HUES48 (cell line): ENCODE measurements around the gene FZD2.
"Not testable (repeated sequence)": the region's sequence is repeated elsewhere in the genome, so short reads cannot be mapped to it uniquely, and the experiment has no call there.

Source experiments
- H3K27ac ChIP-seq: one replicate; pipeline ENCODE4 v1.7.0; 2013; ENCODE audit warnings: low read depth, low read length, inconsistent platforms
- H3K27me3 ChIP-seq: 2 replicates; pipeline ENCODE4 v1.6.1; 2013; ENCODE audit warnings: mild to moderate bottlenecking, low read length; ENCODE audit not compliant: control insufficient read depth, insufficient read depth
- H3K36me3 ChIP-seq: 2 replicates; pipeline ENCODE4 v1.6.1; 2013; ENCODE audit warnings: low read length; ENCODE audit not compliant: control insufficient read depth, insufficient read depth
- H3K4me1 ChIP-seq: 2 replicates; pipeline ENCODE4 v1.6.1; 2013; ENCODE audit warnings: mild to moderate bottlenecking, low read length; ENCODE audit not compliant: control insufficient read depth, insufficient read depth
- H3K4me3 ChIP-seq: 2 replicates; pipeline ENCODE4 v1.5.1; 2013; ENCODE audit warnings: mild to moderate bottlenecking, low read depth, low read length
- H3K9ac ChIP-seq: 2 replicates; pipeline ENCODE4 v1.6.1; 2013; ENCODE audit warnings: mild to moderate bottlenecking, low read depth, low read length, moderate library complexity
- H3K9me3 ChIP-seq: 2 replicates; pipeline ENCODE4 v1.6.1; 2013; ENCODE audit warnings: low read length; ENCODE audit not compliant: control insufficient read depth, insufficient read depth

Gene FZD2

DNA sequence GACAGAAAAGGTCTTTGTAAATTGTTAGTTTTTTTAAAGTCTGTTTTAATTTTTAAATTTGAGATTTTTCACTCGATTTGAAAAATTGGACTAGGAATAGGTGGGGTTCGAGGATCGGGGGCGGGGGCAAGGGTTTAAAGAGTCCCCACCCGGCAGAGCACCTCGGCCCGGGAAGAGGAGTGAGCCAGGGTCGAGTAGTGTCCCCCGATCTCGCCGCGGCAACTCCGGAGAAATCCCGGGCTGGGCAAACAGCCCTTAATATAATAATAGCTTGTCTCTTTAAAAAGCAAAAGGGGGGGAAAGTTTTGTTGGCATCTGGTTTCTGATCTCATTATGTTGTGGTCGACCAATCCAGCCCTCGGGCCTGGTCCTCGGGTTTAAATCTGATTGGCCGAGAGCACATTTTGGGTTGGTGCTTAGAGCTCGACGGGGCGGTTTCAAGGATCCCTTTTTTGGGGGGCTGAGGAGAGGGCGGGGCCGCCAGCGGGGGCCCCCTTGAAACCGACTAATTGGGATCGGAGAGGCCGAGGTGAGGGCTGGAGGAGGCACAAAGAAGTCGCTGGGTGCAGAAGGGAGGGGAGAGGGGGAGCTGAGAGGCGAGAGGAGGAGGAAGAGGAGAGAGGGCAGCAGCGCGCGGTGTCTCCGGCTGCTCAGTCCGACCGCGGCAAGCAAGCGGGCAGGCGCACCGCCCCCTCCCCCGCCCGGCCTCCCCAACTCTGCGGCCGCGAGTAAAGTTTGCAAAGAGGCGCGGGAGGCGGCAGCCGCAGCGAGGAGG, at the start of gene FZD2:
Gene FZD2 (plus strand): TSS at position 653 of the 775 bp plus-strand sequence. CDS start 205 bp downstream, outside the sequence.
- Histone ChIP-seq H3K4me1 (peaks cover 40% of the 10 kb centered on the region), H3K27ac (peak within 1 kb of the TSS; percentile 99), H3K36me3 (no peaks in the 10 kb centered on the region), H3K27me3 (peaks cover 53% of the 10 kb centered on the region), H3K9me3 (no peaks in the 10 kb centered on the region), H3K9ac (peak within 1 kb of the TSS; percentile 67), H3K4me3 (peak within 1 kb of the TSS; percentile 80)

DNA sequence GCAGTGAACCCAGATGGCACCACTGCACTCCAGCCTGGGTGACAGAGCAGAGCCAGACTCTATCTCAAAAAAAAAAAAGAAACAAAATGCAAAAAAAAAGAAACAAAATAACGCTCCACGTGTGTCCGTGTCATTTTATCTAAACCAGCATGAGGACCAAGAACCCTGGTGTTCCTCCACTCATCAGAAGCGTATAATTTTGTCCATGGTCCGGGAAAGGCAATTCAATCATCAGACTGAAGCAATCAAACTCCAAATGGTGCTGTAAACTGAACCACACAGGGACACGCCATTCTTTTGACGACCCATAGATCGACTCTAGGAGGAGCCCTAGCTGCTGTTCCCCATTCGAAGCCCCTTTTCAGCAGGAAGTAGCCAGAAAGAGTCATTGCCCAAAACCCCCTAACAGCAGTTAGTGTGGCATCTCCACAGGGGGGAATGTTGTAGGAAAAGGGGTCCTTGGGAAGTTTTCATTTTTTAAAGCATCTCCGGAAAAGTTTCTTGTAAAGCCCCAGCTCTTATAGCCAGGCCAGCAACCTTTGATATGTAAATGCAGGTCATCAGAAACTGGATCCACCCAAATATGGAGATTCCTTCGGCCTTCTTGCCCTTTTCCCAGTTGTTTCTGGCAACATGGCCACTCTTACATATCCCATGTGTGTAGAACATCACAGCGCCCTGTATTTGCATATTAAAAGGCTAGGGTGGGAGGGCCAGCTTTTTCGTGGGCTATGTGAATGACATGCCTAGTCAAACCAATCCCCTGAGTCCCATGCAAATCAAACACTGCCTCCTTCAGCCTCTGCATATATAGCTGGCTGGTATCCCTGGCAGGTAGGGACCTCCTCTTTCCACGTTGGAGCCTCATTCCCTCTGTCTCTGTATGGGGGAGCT, 45.8 kb upstream of the FZD2 start:
- H3K4me3 ChIP-seq: peak overlapping the region; percentile 28; the same call in 1 of the 2 replicates
- H3K9me3 ChIP-seq, H3K27me3 ChIP-seq, H3K36me3 ChIP-seq: not testable (repeated sequence)
- H3K4me1 ChIP-seq: peaks cover 11% of the 10 kb centered on the region
- H3K9ac ChIP-seq: peak overlapping the region; percentile 53
- H3K27ac ChIP-seq: peak overlapping the region; percentile 94

DNA sequence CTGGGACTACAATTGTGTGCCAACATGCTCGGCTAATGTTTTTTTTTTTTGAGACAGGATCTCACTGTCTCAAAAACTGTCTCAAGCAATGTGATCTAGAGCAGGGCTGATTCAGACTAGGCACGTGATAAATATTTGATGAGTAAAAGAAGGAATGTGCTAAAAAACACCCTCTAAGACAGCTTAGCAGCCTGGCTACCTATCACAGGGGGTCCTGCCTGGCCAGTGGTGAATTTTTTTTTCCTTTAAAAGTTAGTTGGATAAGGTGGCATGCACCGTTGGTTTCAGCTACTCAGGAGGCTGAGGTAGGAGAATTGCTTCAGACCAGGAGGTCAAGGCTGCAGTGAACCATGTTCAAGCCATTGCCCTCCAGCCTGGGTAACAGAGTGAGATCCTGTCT, 39.3 kb upstream of the FZD2 start:
- Histone ChIP-seq H3K27me3 (no peaks in the 10 kb centered on the region), H3K4me3 (no peak overlapping the region), H3K9ac (no peak overlapping the region), H3K4me1 (no peaks in the 10 kb centered on the region), H3K9me3 (no peaks in the 10 kb centered on the region), H3K36me3 (no peaks in the 10 kb centered on the region), H3K27ac (no peak overlapping the region)

DNA sequence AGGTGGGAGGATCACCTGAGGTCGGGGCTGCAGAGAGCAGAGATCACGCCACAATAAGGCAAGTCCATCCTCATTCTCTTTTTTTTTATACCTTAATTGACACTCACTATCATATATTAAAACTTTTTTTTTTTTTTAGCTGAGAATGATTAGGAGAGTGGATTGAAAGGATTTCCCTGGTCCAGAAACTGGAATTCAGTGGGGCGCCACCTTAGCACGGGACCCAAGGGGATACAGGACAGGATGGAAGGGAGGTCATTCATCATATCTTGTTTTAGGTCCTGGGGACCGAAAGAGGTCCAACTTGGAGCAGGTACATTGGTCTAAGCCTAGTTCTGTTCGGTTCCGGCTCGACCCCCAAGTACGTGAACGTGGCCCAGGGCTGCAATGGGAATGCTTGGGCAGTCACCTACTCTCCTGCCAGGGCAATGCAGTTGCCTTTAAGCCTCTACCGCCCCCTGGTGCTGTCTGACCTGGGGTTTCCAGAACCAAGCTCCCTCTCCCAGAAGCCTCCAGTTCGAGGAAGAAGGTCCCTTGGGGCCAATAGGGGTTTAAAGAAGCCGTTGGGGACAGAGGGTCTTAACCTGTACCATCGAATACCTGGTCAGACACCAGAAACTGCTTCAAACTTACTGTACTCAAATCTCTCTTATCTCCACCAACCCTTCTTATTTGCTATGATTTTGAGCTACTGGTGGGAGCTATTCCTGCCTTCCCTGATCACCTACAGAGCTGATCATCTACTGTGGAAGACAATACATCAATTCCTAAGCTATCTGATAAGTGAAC, 34.2 kb upstream of the FZD2 start:
- no peak overlapping the region for H3K27ac ChIP-seq
- peaks cover 11% of the 10 kb centered on the region for H3K9me3 ChIP-seq
- no peak overlapping the region for H3K9ac ChIP-seq
- H3K27me3 ChIP-seq: no peaks in the 10 kb centered on the region
- no peak overlapping the region for H3K4me3 ChIP-seq
- H3K36me3 ChIP-seq: no peaks in the 10 kb centered on the region
- no peaks in the 10 kb centered on the region for H3K4me1 ChIP-seq

DNA sequence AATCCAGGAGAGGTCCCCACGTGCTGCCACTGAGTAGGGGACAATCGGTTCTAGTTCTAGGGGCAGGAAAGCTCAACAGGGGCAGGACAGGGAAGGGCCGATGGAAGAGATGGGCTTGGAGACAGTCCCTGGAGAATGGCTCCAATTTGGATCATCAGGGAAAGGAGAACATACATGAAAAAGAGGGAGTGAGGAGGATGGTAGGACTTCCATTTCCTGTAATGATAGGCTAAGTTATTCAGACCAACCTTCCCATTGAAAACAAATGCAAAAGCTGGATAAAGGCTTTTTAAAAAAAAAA, 33.7 kb upstream of the FZD2 start:
- Histone ChIP-seq H3K4me3 (no peak overlapping the region), H3K9me3 (peaks cover 11% of the 10 kb centered on the region), H3K9ac (no peak overlapping the region), H3K27ac (no peak overlapping the region), H3K4me1 (no peaks in the 10 kb centered on the region), H3K36me3 (no peaks in the 10 kb centered on the region), H3K27me3 (no peaks in the 10 kb centered on the region)

DNA sequence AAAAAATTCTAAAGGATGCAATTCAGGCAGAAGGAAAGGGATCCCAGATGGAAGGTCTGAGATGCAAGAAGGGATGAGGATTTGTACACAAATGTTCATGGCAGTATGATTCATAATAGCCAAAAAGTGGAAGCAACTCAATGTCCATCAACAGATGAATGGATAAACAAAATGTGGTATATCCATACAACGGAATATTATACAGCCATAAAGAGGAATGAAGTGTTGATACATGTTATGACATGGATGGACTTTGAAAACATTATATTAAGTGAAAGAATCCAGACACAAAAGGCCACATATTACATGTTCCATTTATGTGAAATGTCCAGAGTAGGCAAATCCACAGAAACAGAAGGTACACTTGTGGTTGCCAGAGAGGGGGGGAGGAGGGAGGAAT, 30.2 kb upstream of the FZD2 start:
- Histone ChIP-seq H3K27me3 (no peaks in the 10 kb centered on the region), H3K9ac (no peak overlapping the region), H3K4me1 (no peaks in the 10 kb centered on the region), H3K27ac (no peak overlapping the region), H3K4me3 (no peak overlapping the region), H3K36me3 (no peaks in the 10 kb centered on the region), H3K9me3 (peaks cover 11% of the 10 kb centered on the region)

DNA sequence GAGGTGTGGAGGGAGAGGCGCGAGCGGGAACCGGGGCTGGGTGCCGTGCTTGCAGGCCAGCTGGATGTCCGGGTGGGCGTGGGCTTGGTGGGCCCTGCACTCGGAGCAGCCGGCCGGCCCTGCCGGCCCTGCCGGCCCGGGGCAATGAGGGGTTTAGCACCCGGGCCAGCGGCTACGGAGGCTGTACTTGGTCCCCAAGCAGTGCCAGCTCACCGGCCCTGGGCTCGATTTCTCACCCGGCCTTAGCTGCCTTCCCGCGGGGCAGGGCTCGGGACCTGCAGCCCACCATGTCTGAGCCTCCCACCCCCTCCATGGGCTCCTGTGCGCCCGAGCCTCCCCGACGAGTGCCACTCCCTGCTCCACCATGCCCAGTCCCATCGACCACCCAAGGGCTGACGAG, 29.3 kb upstream of the FZD2 start:
- Histone ChIP-seq H3K27me3 (no peaks in the 10 kb centered on the region), H3K4me1 (no peaks in the 10 kb centered on the region), H3K36me3 (no peaks in the 10 kb centered on the region), H3K9ac (no peak overlapping the region), H3K4me3 (no peak overlapping the region), H3K27ac (no peak overlapping the region), H3K9me3 (peaks cover 11% of the 10 kb centered on the region)

DNA sequence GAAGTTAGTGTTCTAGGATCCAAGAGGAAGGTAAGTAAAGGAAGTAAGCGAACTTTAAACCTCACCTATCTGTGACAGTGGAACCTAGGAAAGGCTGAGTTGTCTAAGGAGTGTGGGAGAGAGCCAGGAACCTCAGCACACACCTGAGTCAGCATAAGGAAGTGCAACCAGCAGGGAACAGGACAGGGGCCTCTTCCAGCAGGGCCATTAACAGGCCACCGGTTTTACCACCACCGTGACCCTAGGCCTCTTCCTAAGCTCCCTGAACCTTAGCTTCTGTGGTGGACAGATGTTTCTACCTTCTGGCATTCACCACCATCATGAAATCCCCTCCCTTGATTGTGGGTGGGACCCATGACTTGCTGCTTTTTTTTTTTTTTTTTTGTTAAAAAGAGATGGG, 27.4 kb upstream of the FZD2 start:
- peaks cover 11% of the 10 kb centered on the region for H3K9me3 ChIP-seq
- no peak overlapping the region for H3K27ac ChIP-seq
- H3K27me3 ChIP-seq: peaks cover 8% of the 10 kb centered on the region
- H3K4me3 ChIP-seq: no peak overlapping the region
- H3K9ac ChIP-seq: no peak overlapping the region
- no peaks in the 10 kb centered on the region for H3K36me3 ChIP-seq
- H3K4me1 ChIP-seq: peaks cover 5% of the 10 kb centered on the region

DNA sequence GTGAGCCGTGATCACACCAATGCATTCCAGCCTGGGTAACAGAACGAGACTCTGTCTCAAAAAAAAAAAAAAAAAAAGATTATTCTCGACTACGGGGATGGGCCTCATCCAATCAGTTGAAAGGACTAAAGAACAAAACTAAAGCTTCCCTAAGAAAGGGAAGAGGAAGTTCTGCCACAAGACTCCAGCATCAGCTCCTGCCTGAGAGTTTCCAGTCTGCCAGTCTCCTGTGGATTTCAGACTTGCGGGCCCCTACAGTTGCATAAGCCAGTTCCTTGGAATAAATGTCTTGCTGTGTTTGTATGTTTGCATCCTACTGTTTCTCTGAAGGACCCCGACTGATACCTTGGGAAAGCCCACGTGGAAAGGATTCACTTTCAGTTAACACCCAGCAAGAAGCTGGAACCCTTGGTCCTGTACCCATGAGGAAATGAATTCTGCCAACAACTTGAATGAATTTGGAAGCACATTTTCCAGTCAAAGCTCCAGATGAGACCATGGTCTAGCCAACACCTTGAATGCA, 26.3 kb upstream of the FZD2 start:
- Histone ChIP-seq H3K36me3 (no peaks in the 10 kb centered on the region), H3K27me3 (peaks cover 15% of the 10 kb centered on the region), H3K27ac (no peak overlapping the region), H3K4me1 (peaks cover 6% of the 10 kb centered on the region), H3K9me3 (peaks cover 11% of the 10 kb centered on the region), H3K9ac (no peak overlapping the region), H3K4me3 (no peak overlapping the region)

DNA sequence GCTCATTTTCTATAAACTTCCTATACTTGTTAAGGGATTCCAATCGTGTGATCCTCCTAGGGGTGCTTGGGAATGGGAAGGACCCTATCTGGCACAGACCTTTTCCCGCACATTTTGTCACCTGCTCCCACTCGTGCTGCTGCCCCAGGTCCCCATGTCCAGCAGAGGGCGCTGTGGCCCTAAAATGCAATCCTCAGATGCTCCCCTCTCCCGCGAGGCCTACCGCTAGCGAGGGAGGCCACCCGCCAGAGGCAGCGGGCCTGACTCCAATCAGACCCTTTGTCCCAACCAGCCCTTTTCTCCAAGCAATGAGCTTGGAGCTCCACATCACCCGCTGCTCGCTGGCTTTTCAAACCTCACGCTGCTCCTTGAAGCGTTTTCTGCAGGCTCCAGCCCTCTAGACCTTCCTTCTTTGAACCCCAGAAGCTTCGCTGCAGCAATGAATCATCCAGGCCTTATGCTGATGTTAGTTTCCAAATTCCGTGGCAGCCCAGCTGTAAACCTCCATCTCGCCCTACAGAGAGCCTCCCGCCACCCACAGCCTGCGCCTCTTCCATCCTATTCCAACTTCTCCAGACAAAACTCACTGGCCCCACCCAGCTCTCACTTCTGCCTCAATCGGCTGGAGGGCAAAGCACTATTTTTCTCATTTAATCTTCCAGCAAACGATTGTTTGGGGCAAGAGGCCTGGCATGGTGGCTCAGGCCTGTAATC, 23.6 kb upstream of the FZD2 start:
- H3K4me3 ChIP-seq: no peak overlapping the region
- peak overlapping the region; percentile 56 for H3K27ac ChIP-seq
- no peaks in the 10 kb centered on the region for H3K36me3 ChIP-seq

More for the DNA sequence above, 23.6 kb upstream of the FZD2 start:
- peaks cover 16% of the 10 kb centered on the region for H3K4me1 ChIP-seq
- H3K27me3 ChIP-seq: peaks cover 40% of the 10 kb centered on the region
- 0 out of 2 replicates have a peak overlapping the region, but pooled peaks have one; percentile 6 for H3K9ac ChIP-seq
- no peaks in the 10 kb centered on the region for H3K9me3 ChIP-seq
